ENCODE measurements around the gene HDLBP.

Gene HDLBP

DNA sequence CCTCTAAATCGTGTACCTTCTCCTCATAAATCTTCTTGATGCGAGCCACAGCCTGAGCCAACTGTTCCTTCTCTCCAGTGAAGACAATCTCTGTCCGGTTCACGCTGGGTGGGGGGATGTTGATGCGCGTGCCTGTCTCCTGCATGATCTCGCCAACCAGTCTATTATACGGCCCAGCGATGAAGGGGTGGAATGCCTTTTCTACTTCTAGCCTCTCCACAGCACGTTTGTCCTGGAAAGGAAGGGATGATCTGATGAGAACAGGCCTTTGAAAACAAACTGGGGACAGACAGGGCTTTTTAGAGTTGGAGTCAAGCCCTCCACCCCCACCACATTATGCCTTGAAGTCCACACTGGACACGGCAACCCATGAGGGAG lies 59.3 kb downstream of the HDLBP start:
- DNase-seq (ENCODE audit: low read depth in 2 of 2): no peak
- no peak overlapping the region for H3K4me3 ChIP-seq (replicated peaks in 1 of 2; ENCODE audit: low read depth in 2 of 2, low read length in 2 of 2)
- TF ChIP-seq, protein P1, sequence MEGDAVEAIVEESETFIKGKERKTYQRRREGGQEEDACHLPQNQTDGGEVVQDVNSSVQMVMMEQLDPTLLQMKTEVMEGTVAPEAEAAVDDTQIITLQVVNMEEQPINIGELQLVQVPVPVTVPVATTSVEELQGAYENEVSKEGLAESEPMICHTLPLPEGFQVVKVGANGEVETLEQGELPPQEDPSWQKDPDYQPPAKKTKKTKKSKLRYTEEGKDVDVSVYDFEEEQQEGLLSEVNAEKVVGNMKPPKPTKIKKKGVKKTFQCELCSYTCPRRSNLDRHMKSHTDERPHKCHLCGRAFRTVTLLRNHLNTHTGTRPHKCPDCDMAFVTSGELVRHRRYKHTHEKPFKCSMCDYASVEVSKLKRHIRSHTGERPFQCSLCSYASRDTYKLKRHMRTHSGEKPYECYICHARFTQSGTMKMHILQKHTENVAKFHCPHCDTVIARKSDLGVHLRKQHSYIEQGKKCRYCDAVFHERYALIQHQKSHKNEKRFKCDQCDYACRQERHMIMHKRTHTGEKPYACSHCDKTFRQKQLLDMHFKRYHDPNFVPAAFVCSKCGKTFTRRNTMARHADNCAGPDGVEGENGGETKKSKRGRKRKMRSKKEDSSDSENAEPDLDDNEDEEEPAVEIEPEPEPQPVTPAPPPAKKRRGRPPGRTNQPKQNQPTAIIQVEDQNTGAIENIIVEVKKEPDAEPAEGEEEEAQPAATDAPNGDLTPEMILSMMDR (IDR thresholded peaks at IDR 0.05; ENCODE audit: low read depth, low read length): no peak

- H3K4me3 ChIP-seq (replicated peaks in 1 of 2; ENCODE audit: low read depth in 2 of 2, low read length in 2 of 2): no peak overlapping the region
- no peak for DNase-seq (ENCODE audit: low read depth in 2 of 2)
- TF ChIP-seq, protein P1 (IDR thresholded peaks at IDR 0.05; ENCODE audit: low read depth, low read length): no peak
Observed at GRCh38 chr2:241255542-241256167, 59.8 kb downstream of the HDLBP start.

DNA sequence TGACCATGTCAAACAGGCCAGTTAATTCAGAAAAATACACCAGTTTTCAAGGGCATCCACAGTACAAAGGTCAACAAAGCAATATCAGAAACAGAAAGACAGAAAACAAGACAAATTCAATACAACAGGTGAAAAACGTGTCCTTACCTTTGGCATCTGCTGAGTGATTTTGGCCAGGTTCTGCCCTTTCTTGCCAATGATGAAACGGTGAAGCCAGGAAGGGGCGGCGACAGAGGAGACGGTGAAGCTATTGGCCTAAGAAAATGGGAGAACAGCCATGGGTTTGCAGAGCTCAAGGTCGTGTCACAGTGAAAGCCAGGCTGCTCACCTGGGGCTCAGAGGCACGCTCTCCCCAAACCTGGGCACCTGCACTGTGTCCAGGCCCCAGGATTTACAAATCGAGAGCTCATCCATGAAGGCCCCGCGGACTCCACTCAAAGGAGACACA lies 60.5 kb downstream of the HDLBP start:
- no peak overlapping the region for H3K4me3 ChIP-seq (replicated peaks in 1 of 2; ENCODE audit: low read depth in 2 of 2, low read length in 2 of 2)
- no peak for DNase-seq (ENCODE audit: low read depth in 2 of 2)
- TF ChIP-seq, protein P1 (IDR thresholded peaks at IDR 0.05; ENCODE audit: low read depth, low read length): no peak

GRCh38 chr2:241252778-241253475 lies 62.5 kb downstream of the HDLBP start:
- TF ChIP-seq, protein P1 (IDR thresholded peaks at IDR 0.05; ENCODE audit: low read depth, low read length): no peak
- H3K4me3 ChIP-seq (replicated peaks in 1 of 2; ENCODE audit: low read depth in 2 of 2, low read length in 2 of 2): no peak overlapping the region
- DNase-seq (ENCODE audit: low read depth in 2 of 2): no peak

GRCh38 chr2:241249654-241250053 lies 65.8 kb downstream of the HDLBP start:
- H3K4me3 ChIP-seq (replicated peaks in 1 of 2; ENCODE audit: low read depth in 2 of 2, low read length in 2 of 2): no peak overlapping the region
- TF ChIP-seq, protein P1 (IDR thresholded peaks at IDR 0.05; ENCODE audit: low read depth, low read length): no peak
- no peak for DNase-seq (ENCODE audit: low read depth in 2 of 2)

GRCh38 chr2:241248897-241249296 lies 66.6 kb downstream of the HDLBP start:
- no peak for DNase-seq (ENCODE audit: low read depth in 2 of 2)
- TF ChIP-seq, protein P1 (IDR thresholded peaks at IDR 0.05; ENCODE audit: low read depth, low read length): no peak
- H3K4me3 ChIP-seq (replicated peaks in 1 of 2; ENCODE audit: low read depth in 2 of 2, low read length in 2 of 2): no peak overlapping the region
